ENCODE data around the gene EPYC. TPM values are rescaled to one million over a fixed set of nuclear protein-coding genes. Genes with fewer than 3 reads are reported as not detected.

EPYC gene
- total RNA-seq, 8 experiments from 2014 or later: 1.8 TPM; not detected in 7

DNA sequence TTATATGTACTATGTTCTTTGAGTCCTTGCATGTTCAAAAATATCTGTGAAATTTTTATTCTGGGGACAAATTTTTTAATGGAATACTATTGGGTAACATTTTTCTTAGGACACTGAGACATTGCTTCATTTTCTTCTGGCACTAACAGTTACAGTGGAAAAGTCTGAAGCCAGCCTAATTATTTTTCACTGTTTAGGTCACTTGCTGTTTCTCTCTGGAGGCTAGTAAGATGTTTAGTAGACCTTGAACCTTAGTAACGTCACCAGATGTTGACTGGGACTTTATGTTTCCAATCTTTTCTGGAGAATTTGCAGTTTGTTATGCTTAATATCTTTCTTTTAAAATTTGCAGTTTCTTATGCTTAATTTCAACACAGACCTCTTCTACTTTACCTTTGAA lies 12.3 kb upstream of the EPYC start:
- Histone ChIP-seq H3K27ac (no peak overlapping the region), H3K4me3 (no peak overlapping the region), H3K4me1 (replicated peaks in 1 of 2) (no peaks in the 10 kb centered on the region)
- no peak for ATAC-seq (replicated peaks in 6 of 8)
- WGBS, 10 experiments: 25 to 100% (median 88%) methylated on average over 1 of the region's 1 CpG
- in situ Hi-C loops (cut with MboI; ENCODE audit: low pct_unique_long_range_greater_than_20kb in 2 of 9, low sequenced_read_pairs in 9 of 9, unreplicated experiment in 9 of 9): no loop called here

DNA sequence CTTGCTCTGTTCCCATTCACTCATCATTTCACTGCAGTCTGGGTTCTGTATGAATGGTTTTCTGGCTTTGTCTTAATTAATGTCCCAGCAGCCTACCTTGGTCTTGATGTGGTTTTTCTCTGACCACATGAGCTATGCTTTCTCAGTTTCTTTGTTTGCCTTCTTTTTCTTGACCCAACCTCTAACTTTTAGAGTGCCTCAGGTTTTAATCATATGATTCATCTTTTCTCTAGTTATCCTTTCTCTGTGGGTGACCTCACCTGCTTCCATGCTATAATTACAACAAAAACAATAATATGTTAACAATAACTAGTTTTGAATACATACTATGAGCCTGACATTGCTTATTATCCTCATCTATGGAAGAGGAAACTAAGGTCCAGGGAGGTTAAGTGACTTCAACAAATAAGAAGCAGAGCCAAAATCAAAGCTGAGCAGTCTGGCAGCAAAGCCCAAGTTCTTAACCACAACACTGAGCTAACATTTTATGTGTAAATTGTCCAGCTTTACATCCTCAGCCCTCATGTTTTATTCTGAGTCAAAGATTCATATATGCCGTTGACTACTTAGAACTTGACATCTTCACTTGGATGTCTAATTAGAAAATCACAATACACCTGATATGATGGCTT lies 4.7 kb upstream of the EPYC start:
- no peak overlapping the region for H3K4me3 ChIP-seq
- ATAC-seq (replicated peaks in 6 of 8): no peak
- no peaks in the 10 kb centered on the region for H3K4me1 ChIP-seq (replicated peaks in 1 of 2)
- H3K27ac ChIP-seq: no peak overlapping the region
- WGBS, 10 experiments: 11 to 100% (median 73%) methylated on average over 1 of the region's 1 CpG; no CpG with 5 or more reads in 3 of the 10 experiments
- in situ Hi-C loops (cut with MboI; ENCODE audit: low pct_unique_long_range_greater_than_20kb in 2 of 9, low sequenced_read_pairs in 9 of 9, unreplicated experiment in 9 of 9): no loop called here

DNA sequence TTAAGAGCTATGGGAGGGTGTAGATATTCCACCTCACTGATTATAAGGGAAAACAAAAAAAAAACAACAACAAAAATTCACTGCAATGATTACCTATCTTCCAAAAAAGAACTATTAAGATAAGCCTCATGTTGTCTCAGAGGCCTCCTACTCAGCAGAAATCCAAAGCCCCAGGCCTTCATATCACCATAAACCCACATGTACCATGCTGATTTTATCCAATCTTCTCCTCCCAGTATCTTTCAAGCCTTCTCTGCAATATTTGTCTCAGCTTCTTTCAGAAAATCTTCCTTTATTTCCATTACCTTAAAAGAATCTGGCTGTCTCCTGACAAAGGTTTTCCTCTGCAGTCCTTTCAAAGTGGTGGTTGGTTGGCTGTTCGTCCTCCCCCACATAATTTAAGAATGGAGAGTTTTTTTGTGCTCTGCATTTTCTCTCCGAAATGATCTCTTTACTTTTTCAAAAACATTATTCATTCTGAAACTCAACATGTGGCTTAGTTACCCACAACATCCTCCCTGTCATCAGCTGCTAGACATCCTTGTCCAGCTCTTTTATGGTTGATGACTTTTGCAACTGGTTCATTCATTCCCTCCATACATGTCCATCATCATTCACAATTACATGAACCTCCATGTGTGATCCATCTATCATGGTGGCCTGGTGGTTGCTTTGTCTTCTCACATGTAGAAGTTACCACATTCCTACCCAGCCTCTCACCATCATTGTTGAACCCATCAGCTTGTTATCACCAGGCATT lies 2.9 kb upstream of the EPYC start:
- no peak overlapping the region for H3K4me3 ChIP-seq
- no peaks in the 10 kb centered on the region for H3K4me1 ChIP-seq (replicated peaks in 1 of 2)
- no peak overlapping the region for H3K27ac ChIP-seq
- in situ Hi-C loops (cut with MboI; ENCODE audit: low pct_unique_long_range_greater_than_20kb in 2 of 9, low sequenced_read_pairs in 9 of 9, unreplicated experiment in 9 of 9): no loop called here
- no peak for ATAC-seq (replicated peaks in 6 of 8)
- 38 to 100% (median 79%) methylated on average over 1 to 2 of the region's 2 CpGs for WGBS, 10 experiments

DNA sequence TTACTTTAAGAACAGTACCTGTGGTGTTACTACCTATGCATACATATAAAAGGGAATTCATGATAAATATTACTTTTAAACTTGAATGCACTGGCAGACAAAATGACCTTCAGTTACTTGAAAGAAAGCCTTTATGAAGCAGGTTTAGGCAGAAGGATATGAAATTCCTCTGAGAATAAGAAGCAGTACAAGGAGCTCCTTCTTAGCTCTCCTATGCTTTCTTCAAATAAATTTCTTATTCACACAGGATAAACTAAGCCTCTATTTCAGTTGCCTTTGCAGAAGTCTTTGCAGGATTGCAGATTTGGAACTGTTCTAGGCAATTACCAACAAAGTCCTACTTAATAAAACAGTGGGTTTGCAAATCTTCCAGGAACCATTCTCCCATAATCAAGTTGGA lies 1.0 kb downstream of the EPYC start:
- no peaks in the 10 kb centered on the region for H3K4me1 ChIP-seq (replicated peaks in 1 of 2)
- no peak for ATAC-seq (replicated peaks in 6 of 8)
- in situ Hi-C loops (cut with MboI; ENCODE audit: low pct_unique_long_range_greater_than_20kb in 2 of 9, low sequenced_read_pairs in 9 of 9, unreplicated experiment in 9 of 9): no loop called here
- no peak overlapping the region for H3K27ac ChIP-seq
- no peak overlapping the region for H3K4me3 ChIP-seq

DNA sequence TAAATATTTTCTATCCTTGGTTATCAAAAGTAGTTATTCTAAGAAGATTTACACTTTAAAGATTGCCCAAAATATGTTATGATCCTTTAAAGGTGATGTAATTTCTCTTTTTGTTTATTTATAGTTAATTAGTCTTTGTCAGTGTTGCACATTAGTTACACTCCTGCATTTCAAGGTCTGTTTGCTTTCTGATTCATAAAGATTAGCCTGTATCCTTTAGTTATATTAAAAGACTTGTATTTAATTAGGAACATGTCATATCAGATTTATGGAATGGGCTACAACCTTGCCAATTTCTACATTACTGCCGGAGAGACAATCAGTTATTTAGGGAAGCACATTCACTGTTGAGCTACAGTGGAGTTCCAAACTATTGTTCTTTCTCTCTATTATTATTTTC lies 3.5 kb downstream of the EPYC start:
- WGBS, 10 experiments: 25 to 100% (median 93%) methylated on average over 1 of the region's 1 CpG; no CpG with 5 or more reads in 2 of the 10 experiments
- Histone ChIP-seq H3K4me3 (no peak overlapping the region), H3K4me1 (replicated peaks in 1 of 2) (no peaks in the 10 kb centered on the region), H3K27ac (no peak overlapping the region)
- ATAC-seq (replicated peaks in 6 of 8): no peak
- in situ Hi-C loops (cut with MboI; ENCODE audit: low pct_unique_long_range_greater_than_20kb in 2 of 9, low sequenced_read_pairs in 9 of 9, unreplicated experiment in 9 of 9): no loop called here

DNA sequence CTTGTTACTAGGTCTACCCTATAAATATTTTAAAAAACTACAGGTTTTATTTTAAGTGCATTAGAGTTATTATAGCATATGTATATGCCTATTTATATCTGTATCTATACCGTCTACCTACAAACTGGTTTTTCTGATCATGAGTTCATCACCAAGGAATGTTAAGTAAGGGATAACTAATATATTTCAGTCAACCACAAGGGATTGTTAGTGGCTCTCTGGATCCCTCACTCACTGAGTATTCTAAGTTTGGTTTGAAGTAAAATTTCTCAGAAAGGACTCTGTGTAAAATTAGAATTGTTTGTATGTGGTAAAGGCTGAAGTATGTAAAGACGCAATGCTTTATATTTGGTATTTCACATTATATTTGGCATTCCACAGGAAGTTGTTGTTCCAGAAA lies 4.8 kb downstream of the EPYC start:
- 67 to 100% (median 92%) methylated on average over 1 to 2 of the region's 2 CpGs for WGBS, 10 experiments
- Histone ChIP-seq H3K4me1 (replicated peaks in 1 of 2) (no peaks in the 10 kb centered on the region), H3K27ac (no peak overlapping the region), H3K4me3 (no peak overlapping the region)
- in situ Hi-C loops (cut with MboI; ENCODE audit: low pct_unique_long_range_greater_than_20kb in 2 of 9, low sequenced_read_pairs in 9 of 9, unreplicated experiment in 9 of 9): loop anchor here in 5 of 9 experiments (25.0 kb wide), 2 partner anchors 112 to 337 kb away; partner anchors contain the start of gene LUM (in 2 of the 5)
- no peak for ATAC-seq (replicated peaks in 6 of 8)

DNA sequence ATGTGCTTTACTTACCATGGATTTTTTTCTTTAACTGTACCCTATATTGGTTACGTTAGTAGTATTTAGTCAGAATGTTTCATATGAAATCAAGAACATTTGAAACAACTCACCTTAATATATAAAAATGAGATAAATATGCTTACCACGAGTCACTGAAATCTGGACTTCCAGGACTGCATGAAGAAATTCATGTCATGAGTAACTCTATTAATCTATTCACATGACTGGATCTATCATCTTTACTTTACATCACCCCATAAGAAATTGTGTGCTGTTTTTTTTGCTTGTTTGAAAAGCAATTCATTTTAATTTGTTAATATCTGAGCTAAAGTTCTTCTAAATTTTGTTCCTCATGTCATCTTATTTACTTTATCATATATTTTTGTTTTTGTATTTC lies 5.2 kb downstream of the EPYC start:
- H3K27ac ChIP-seq: no peak overlapping the region
- 43 to 100% (median 81%) methylated on average over 2 of the region's 2 CpGs; no CpG with 5 or more reads in 1 of the 10 experiments for WGBS, 10 experiments
- in situ Hi-C loops (cut with MboI; ENCODE audit: low pct_unique_long_range_greater_than_20kb in 2 of 9, low sequenced_read_pairs in 9 of 9, unreplicated experiment in 9 of 9): loop anchor here in 5 of 9 experiments (25.0 kb wide), 2 partner anchors 113 to 338 kb away; partner anchors contain the start of gene LUM (in 2 of the 5)
- H3K4me1 ChIP-seq (replicated peaks in 1 of 2): no peaks in the 10 kb centered on the region
- no peak overlapping the region for H3K4me3 ChIP-seq
- ATAC-seq (replicated peaks in 6 of 8): no peak

DNA sequence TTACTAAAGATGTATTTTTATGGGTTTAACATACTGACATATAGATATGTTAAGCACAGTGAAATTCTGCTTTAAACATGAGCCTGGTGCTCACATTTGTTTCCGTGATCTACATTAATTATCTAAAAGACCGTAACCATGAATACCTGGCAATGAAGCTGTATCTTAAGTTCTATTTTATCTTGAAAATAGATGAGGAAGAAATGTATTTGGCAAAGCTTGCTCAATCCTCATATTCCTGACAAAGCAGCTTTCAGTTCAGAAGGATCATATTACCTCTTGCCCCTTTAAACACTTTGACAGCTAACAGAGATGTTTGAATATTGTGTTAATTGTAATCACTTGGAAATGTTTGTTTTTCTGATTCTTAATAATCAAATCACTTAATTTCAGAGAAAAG lies 9.8 kb downstream of the EPYC start:
- in situ Hi-C loops (cut with MboI; ENCODE audit: low pct_unique_long_range_greater_than_20kb in 2 of 9, low sequenced_read_pairs in 9 of 9, unreplicated experiment in 9 of 9): loop anchor here in 5 of 9 experiments (25.0 kb wide), 2 partner anchors 117 to 342 kb away; partner anchors contain the start of gene LUM (in 2 of the 5)
- WGBS, 10 experiments: 64 to 100% (median 86%) methylated on average over 1 to 2 of the region's 2 CpGs
- Histone ChIP-seq H3K4me1 (replicated peaks in 1 of 2) (no peaks in the 10 kb centered on the region), H3K27ac (no peak overlapping the region), H3K4me3 (no peak overlapping the region)
- no peak for ATAC-seq (replicated peaks in 6 of 8)

DNA sequence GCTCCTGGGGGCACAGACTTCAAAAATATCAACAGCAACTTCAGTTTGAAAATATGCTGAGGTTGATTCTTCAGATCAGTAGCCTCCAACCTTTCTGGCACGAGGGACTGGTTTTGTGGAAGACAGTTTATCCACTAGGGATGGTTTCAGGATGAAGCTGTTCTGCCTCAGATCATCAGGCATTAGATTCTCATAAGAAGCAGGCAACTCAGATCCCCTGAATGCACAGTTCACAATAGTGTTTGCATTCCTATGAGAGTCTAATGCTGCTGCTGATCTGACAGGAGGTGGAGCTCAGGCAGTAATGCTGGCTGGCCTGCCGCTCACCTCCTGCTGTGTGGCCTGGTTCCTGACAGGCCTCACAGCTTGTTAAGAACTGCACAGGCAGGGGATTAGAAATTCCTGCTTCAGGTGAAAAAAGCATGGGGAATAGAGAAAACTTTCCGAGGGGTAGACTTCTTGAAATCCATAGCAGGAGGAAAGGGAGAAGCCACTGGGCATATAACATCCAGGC lies 12.8 kb downstream of the EPYC start:
- Histone ChIP-seq H3K4me1 (replicated peaks in 1 of 2) (no peaks in the 10 kb centered on the region), H3K4me3 (no peak overlapping the region), H3K27ac (no peak overlapping the region)
- WGBS, 10 experiments: 43 to 86% (median 82%) methylated on average over 1 to 2 of the region's 3 CpGs; no CpG with 5 or more reads in 2 of the 10 experiments
- no peak for ATAC-seq (replicated peaks in 6 of 8)
- in situ Hi-C loops (cut with MboI; ENCODE audit: low pct_unique_long_range_greater_than_20kb in 2 of 9, low sequenced_read_pairs in 9 of 9, unreplicated experiment in 9 of 9): loop anchor here in 5 of 9 experiments (25.0 kb wide), 2 partner anchors 120 to 345 kb away; partner anchors contain the start of gene LUM (in 2 of the 5)

DNA sequence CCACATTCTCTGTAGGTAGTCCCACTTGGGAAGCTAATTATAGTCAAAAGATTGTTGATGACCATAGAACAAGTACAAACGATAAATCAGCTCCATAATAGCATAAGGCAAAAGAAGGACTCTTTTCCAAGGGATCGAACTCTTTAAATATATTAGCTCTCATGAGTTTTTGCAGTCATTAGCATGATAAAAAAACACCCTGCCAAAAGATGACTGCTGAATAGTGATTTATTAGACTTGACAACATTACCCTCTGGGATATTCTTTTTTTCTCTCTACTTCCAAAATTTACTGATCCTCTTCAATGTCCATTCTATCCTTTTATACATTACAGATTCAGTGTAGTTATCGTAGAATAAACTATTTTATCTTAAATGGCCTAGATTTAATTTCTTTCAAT lies 14.2 kb downstream of the EPYC start:
- H3K4me3 ChIP-seq: no peak overlapping the region

DNA sequence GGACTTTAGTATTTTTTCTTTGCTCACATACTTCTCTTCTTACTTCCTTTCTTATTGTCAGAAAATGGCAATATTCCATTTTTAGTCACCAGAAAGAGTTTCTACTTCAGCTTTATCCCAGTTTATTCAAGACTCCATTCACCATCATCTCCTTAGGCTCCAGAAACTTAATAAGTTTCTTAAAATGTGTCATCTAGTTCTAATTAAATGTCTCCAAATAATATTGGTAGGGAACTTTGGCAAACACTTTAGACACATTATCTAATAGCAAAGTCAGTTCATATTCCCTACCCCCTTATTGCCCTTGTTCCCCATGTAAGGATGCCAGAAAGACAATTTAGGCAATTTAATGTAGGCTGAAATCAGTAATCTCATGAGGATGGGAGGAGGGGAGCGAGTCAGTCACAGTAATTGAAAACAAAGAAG lies 15.1 kb downstream of the EPYC start:
- in situ Hi-C loops (cut with MboI; ENCODE audit: low pct_unique_long_range_greater_than_20kb in 2 of 9, low sequenced_read_pairs in 9 of 9, unreplicated experiment in 9 of 9): loop anchor here in 5 of 9 experiments (25.0 kb wide), 2 partner anchors 123 to 348 kb away; partner anchors contain the start of gene LUM (in 2 of the 5)
- no peak for ATAC-seq (replicated peaks in 6 of 8)

More for the DNA sequence above, 14.2 kb downstream of the EPYC start:
- no peak overlapping the region for H3K27ac ChIP-seq
- no peaks in the 10 kb centered on the region for H3K4me1 ChIP-seq (replicated peaks in 1 of 2)
- ATAC-seq (replicated peaks in 6 of 8): no peak
- WGBS, 10 experiments: 22 to 100% (median 66%) methylated on average over 1 to 3 of the region's 3 CpGs
- in situ Hi-C loops (cut with MboI; ENCODE audit: low pct_unique_long_range_greater_than_20kb in 2 of 9, low sequenced_read_pairs in 9 of 9, unreplicated experiment in 9 of 9): loop anchor here in 5 of 9 experiments (25.0 kb wide), 2 partner anchors 122 to 347 kb away; partner anchors contain the start of gene LUM (in 2 of the 5)

DNA sequence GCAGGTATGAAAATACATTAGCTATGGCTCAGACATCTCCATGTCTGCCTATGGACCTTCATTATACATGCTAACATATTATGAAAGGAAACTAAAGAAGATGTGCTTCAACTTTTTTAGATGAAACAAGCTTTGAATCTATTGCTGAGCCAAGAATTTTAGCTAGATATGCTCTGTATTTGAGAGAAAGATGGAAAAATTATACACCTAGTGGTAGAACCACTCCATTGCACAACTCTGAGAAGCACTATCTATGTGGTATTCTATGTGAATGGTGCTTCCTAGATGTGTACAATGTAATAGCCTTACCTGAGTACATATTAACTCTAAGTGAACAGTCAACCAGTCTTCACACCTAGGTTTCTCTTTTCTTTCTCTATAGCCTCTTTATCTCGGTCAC lies 17.3 kb downstream of the EPYC start:
- ATAC-seq (replicated peaks in 6 of 8): no peak
- no peak overlapping the region for H3K27ac ChIP-seq
- no peaks in the 10 kb centered on the region for H3K4me1 ChIP-seq (replicated peaks in 1 of 2)
- in situ Hi-C loops (cut with MboI; ENCODE audit: low pct_unique_long_range_greater_than_20kb in 2 of 9, low sequenced_read_pairs in 9 of 9, unreplicated experiment in 9 of 9): loop anchor here in 5 of 9 experiments (25.0 kb wide), 2 partner anchors 125 to 350 kb away; partner anchors contain the start of gene LUM (in 2 of the 5)
- WGBS, 10 experiments: 100% methylated on average over 1 of the region's 1 CpG; no CpG with 5 or more reads in 7 of the 10 experiments
- no peak overlapping the region for H3K4me3 ChIP-seq

More for the DNA sequence above, 15.1 kb downstream of the EPYC start:
- Histone ChIP-seq H3K4me1 (replicated peaks in 1 of 2) (no peaks in the 10 kb centered on the region), H3K27ac (no peak overlapping the region), H3K4me3 (no peak overlapping the region)
- WGBS, 10 experiments: 38 to 100% (median 100%) methylated on average over 1 of the region's 1 CpG; no CpG with 5 or more reads in 1 of the 10 experiments

DNA sequence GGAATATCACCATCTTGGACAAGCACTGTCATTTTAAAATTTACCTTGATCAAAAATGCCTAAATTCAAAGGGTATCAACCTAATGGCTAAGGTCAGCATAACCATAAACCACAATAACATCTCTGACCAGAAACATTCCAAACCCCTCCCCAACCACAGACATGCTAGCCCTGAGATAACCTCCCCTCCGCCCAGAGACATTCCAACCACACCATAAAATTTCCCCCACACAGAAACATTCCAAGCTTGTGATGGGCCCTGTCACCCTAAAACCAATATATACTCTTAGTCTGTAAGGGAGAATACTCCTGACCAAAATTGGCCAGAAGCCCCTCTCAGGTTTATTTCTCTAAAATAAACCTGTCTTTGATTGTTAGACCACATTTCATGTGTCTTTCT lies 17.7 kb downstream of the EPYC start:
- in situ Hi-C loops (cut with MboI; ENCODE audit: low pct_unique_long_range_greater_than_20kb in 2 of 9, low sequenced_read_pairs in 9 of 9, unreplicated experiment in 9 of 9): loop anchor here in 5 of 9 experiments (25.0 kb wide), 2 partner anchors 125 to 350 kb away; partner anchors contain the start of gene LUM (in 2 of the 5)
- no peaks in the 10 kb centered on the region for H3K4me1 ChIP-seq (replicated peaks in 1 of 2)
- 83 to 100% methylated on average over 1 of the region's 1 CpG; no CpG with 5 or more reads in 8 of the 10 experiments for WGBS, 10 experiments

More for the DNA sequence above, 17.7 kb downstream of the EPYC start:
- Histone ChIP-seq H3K4me3 (no peak overlapping the region), H3K27ac (no peak overlapping the region)
- ATAC-seq (replicated peaks in 6 of 8): peak in 1 of 8 experiments; percentile 65
